ENCODE data around the gene PNKD. TPM values are rescaled to one million over a fixed set of nuclear protein-coding genes. Genes with fewer than 3 reads are reported as not detected.
A peak's percentile ranks its signal among the peaks of the same experiment; 100 is the strongest.

The PNKD gene
- total and polyA plus RNA-seq, 2 of the 8 experiments (the other 6 are each of a cell fraction or from before 2014, with no cell fraction given): 43.9 to 65.4 TPM

- Histone ChIP-seq H2BK15ac (ENCODE audit: low read length) (0 out of 2 replicates have a peak overlapping the region, but pooled peaks have one; percentile 61), H2BK5ac (ENCODE audit: low read depth, low read length) (no peak overlapping the region), H3K27ac (ENCODE audit: low read depth, low read length) (no peak overlapping the region), H2BK12ac (ENCODE audit: low read depth, low read length) (no peak overlapping the region), H3K79me2 (ENCODE audit: control insufficient read depth in 1 of 2, insufficient read depth in 2 of 2, low read length in 2 of 2) (no peaks in the 10 kb centered on the region), H3K56ac (replicated peaks; ENCODE audit: insufficient read length, low read depth, low read length) (no peak overlapping the region), H3K23me2 (ENCODE audit: low read depth, low read length) (peaks cover 5% of the 10 kb centered on the region; the same call in 1 of the 2 replicates), H3K14ac (ENCODE audit: insufficient read length) (no peak overlapping the region), H3K4ac (replicated peaks; ENCODE audit: insufficient read length, low read depth, low read length) (no peak overlapping the region), H3K79me1 (ENCODE audit: low read depth, low read length) (0 out of 2 replicates have a peak, but pooled peaks cover 8% of the 10 kb centered on the region), H2BK20ac (ENCODE audit: low read length) (no peak overlapping the region), H3K27me3 (replicated peaks in 1 of 4; ENCODE audit: control insufficient read depth in 3 of 4, extremely low read depth in 1 of 4, insufficient read depth in 3 of 4, low read length in 3 of 4) (no peaks in the 10 kb centered on the region), H4K91ac (replicated peaks; ENCODE audit: insufficient read length, low read length) (no peak overlapping the region), H3K4me1 (replicated peaks in 1 of 4; ENCODE audit: control insufficient read depth in 3 of 4, insufficient read depth in 4 of 4, low read length in 3 of 4) (peaks cover 7 to 12% (median 8%) of the 10 kb centered on the region in 4 experiments; a peak in 6 of 7 replicates), H3K9ac (replicated peaks in 1 of 4; ENCODE audit: extremely low read depth in 1 of 4, low read depth in 3 of 4, low read length in 3 of 4) (no peak overlapping the region; a peak in 1 of 7 replicates), H4K8ac (ENCODE audit: extremely low read depth, insufficient read depth, low read length) (no peak overlapping the region), H3K18ac (ENCODE audit: extremely low read depth, low read length) (no peak overlapping the region), H4K20me1 (replicated peaks in 1 of 2; ENCODE audit: control insufficient read depth in 1 of 2, insufficient read depth in 2 of 2, low read length in 2 of 2) (no peaks in the 10 kb centered on the region), H3K36me3 (ENCODE audit: control insufficient read depth in 2 of 4, insufficient read depth in 4 of 4, low read length in 3 of 4) (no peaks in the 10 kb centered on the region), H3K4me3 (ENCODE audit: extremely low read depth in 1 of 4, insufficient read depth in 2 of 4, low read depth in 3 of 4, low read length in 4 of 4) (no peak overlapping the region), H2BK120ac (replicated peaks; ENCODE audit: low read depth, low read length) (no peak overlapping the region), H3K9me3 (ENCODE audit: insufficient read depth in 2 of 2, low read depth in 1 of 2, low read length in 1 of 2) (no peaks in the 10 kb centered on the region), H3K23ac (ENCODE audit: insufficient read length) (no peak overlapping the region), H4K5ac (ENCODE audit: insufficient read length, low read depth, low read length) (no peak overlapping the region), H2AFZ (ENCODE audit: low read length) (no peak overlapping the region), H3K4me2 (ENCODE audit: insufficient read depth in 1 of 2, low read depth in 2 of 2, low read length in 2 of 2) (no peak overlapping the region), H2AK5ac (ENCODE audit: low read depth, low read length) (no peak overlapping the region)
- CTCF ChIA-PET (ENCODE audit: partially characterized antibody): interaction anchor here (0.6 to 12.1 kb wide), 8 partner anchors 9 to 380 kb away, joined by 3 to 94 read pairs (median 12); partner anchors contain the start of genes AAMP, CATIP and PNKD
- DNase-seq (ENCODE audit: low read depth in 1 of 2, low spot score in 2 of 2) (no peak), FAIRE-seq (no peak)
- POLR2A ChIA-PET (ENCODE audit: partially characterized antibody): interaction anchor here (1.3 kb wide), 1 partner anchor 34 kb away, joined by 3 read pairs; no protein-coding TSS in a partner anchor
- WGBS, 2 experiments (ENCODE audit: extremely low coverage in 1 of 2, insufficient coverage in 1 of 2, insufficient read length in 1 of 2, insufficient replicate concordance in 2 of 2, low coverage in 1 of 2, low lambda C conversion rate in 2 of 2, missing lambda C conversion rate in 1 of 2): 76% methylated on average over 6 of the region's 6 CpGs; no CpG with 5 or more reads in 1 of the 2 experiments
- no peak for TF ChIP-seq RAD21 (IDR thresholded peaks at IDR 0.05 in 1 of 2, conservative IDR thresholded peaks at IDR 0.05 in 1 of 2; ENCODE audit: low read depth in 2 of 2, low read length in 2 of 2)
- no peak for TF ChIP-seq HDAC6 (IDR thresholded peaks at IDR 0.05; ENCODE audit: low read depth, low read length)
- no peak for TF ChIP-seq ATF2 (IDR thresholded peaks at IDR 0.05; ENCODE audit: low read length)
- TF ChIP-seq GTF2F1 (IDR thresholded peaks at IDR 0.05; ENCODE audit: borderline replicate concordance, low read depth, low read length): no peak
- no peak for TF ChIP-seq TCF12 (IDR thresholded peaks at IDR 0.05; ENCODE audit: low read depth, low read length)
- no peak for TF ChIP-seq SIN3A (conservative IDR thresholded peaks at IDR 0.05 in 1 of 2, IDR thresholded peaks at IDR 0.05 in 1 of 2; ENCODE audit: low read depth in 1 of 2, low read length in 2 of 2)
- TF ChIP-seq NANOG (IDR thresholded peaks at IDR 0.05; ENCODE audit: insufficient read depth, low read depth, low read length, poor library complexity, severe bottlenecking): no peak
- TF ChIP-seq CREB1 (IDR thresholded peaks at IDR 0.05): no peak
- no peak for TF ChIP-seq SAP30 (IDR thresholded peaks at IDR 0.05; ENCODE audit: insufficient read depth, insufficient replicate concordance, low read length)
- TF ChIP-seq POLR2AphosphoS5 (IDR thresholded peaks at IDR 0.05; ENCODE audit: low read depth, low read length): no peak
Observed at GRCh38 chr2:218289639-218290315, 19.5 kb downstream of the PNKD start.
